HG03460 (cell line): ENCODE results near the gene EXT2.

ENCODE experiments used
- ATAC-seq: cut with Tn5 transposase; IDR thresholded peaks from one replicate; pipeline ENCODE4 v1.9.1; 2021; ENCODE audit not compliant: unreplicated experiment

The EXT2 gene

GRCh38 chr11:44199298-44199697 is 103.8 kb downstream of the EXT2 start:
- ATAC-seq, result no peak

- ATAC-seq, result no peak
Observed at GRCh38 chr11:44199816-44200215, 104.3 kb downstream of the EXT2 start.

GRCh38 chr11:44203270-44204043 is 108.0 kb downstream of the EXT2 start:
- ATAC-seq, result no peak

GRCh38 chr11:44205352-44205751 is 109.9 kb downstream of the EXT2 start:
- no peak for ATAC-seq

GRCh38 chr11:44205836-44206235 is 110.4 kb downstream of the EXT2 start:
- no peak for ATAC-seq

GRCh38 chr11:44207292-44207691 is 111.8 kb downstream of the EXT2 start:
- ATAC-seq, result no peak

GRCh38 chr11:44208976-44209603 is 113.6 kb downstream of the EXT2 start:
- no peak for ATAC-seq

- ATAC-seq, result no peak
Observed at GRCh38 chr11:44212128-44212527, 116.7 kb downstream of the EXT2 start.

GRCh38 chr11:44213148-44213547 is 117.7 kb downstream of the EXT2 start:
- ATAC-seq, result no peak

- ATAC-seq, result no peak
Observed at GRCh38 chr11:44217432-44217831, 122.0 kb downstream of the EXT2 start.

GRCh38 chr11:44219830-44220796 is 124.6 kb downstream of the EXT2 start:
- no peak for ATAC-seq

GRCh38 chr11:44221456-44221855 is 126.0 kb downstream of the EXT2 start:
- no peak for ATAC-seq

GRCh38 chr11:44221992-44222391 is 126.5 kb downstream of the EXT2 start:
- ATAC-seq, result no peak

GRCh38 chr11:44223238-44223637 is 127.8 kb downstream of the EXT2 start:
- ATAC-seq, result no peak

GRCh38 chr11:44224867-44225501 is 129.5 kb downstream of the EXT2 start:
- ATAC-seq, result no peak

GRCh38 chr11:44226490-44226889 is 131.0 kb downstream of the EXT2 start:
- no peak for ATAC-seq

GRCh38 chr11:44226945-44227344 is 131.5 kb downstream of the EXT2 start:
- no peak for ATAC-seq

GRCh38 chr11:44228379-44228778 is 132.9 kb downstream of the EXT2 start:
- no peak for ATAC-seq

GRCh38 chr11:44229098-44229497 is 133.6 kb downstream of the EXT2 start:
- ATAC-seq, result no peak

GRCh38 chr11:44229624-44230023 is 134.1 kb downstream of the EXT2 start:
- no peak for ATAC-seq

GRCh38 chr11:44235765-44236201 is 140.3 kb downstream of the EXT2 start:
- ATAC-seq, result no peak
